GM21423 (cell line): ENCODE measurements around the gene HSPA12B.

ENCODE experiments used
- ATAC-seq: cut with Tn5 transposase; IDR thresholded peaks from one replicate; pipeline ENCODE4 v1.9.1; 2021; ENCODE audit warnings: mild to moderate bottlenecking, moderate library complexity; ENCODE audit not compliant: unreplicated experiment

HSPA12B gene

GRCh38 chr20:3704087-3704486, 28.4 kb upstream of the HSPA12B start:
- ATAC-seq: no peak

GRCh38 chr20:3705491-3705969, 27.0 kb upstream of the HSPA12B start:
- no peak for ATAC-seq

- ATAC-seq: no peak
Measured at GRCh38 chr20:3705970-3706739, 26.3 kb upstream of the HSPA12B start.

- no peak for ATAC-seq
Measured at GRCh38 chr20:3706774-3707507, 25.5 kb upstream of the HSPA12B start.

- no peak for ATAC-seq
Measured at GRCh38 chr20:3707508-3707899, 25.0 kb upstream of the HSPA12B start.

GRCh38 chr20:3710011-3710466, 22.4 kb upstream of the HSPA12B start:
- ATAC-seq: no peak

GRCh38 chr20:3710703-3711483, 21.6 kb upstream of the HSPA12B start:
- no peak for ATAC-seq

GRCh38 chr20:3711484-3711941, 21.0 kb upstream of the HSPA12B start:
- ATAC-seq: no peak

- ATAC-seq: no peak
Measured at GRCh38 chr20:3712279-3712873, 20.1 kb upstream of the HSPA12B start, which contains the start of gene SIGLEC1. Gene SIGLEC1 (minus strand): TSS chr20:3712600. CDS start chr20:3707128, 5,472 bp downstream.

GRCh38 chr20:3714092-3714491, 18.4 kb upstream of the HSPA12B start:
- no peak for ATAC-seq

- no peak for ATAC-seq
Measured at GRCh38 chr20:3716195-3716834, 16.2 kb upstream of the HSPA12B start.

GRCh38 chr20:3719046-3719445, 13.4 kb upstream of the HSPA12B start:
- ATAC-seq: no peak

- no peak for ATAC-seq
Measured at GRCh38 chr20:3720068-3720467, 12.4 kb upstream of the HSPA12B start.

GRCh38 chr20:3720626-3721025, 11.9 kb upstream of the HSPA12B start:
- no peak for ATAC-seq

- no peak for ATAC-seq
Measured at GRCh38 chr20:3721912-3722311, 10.6 kb upstream of the HSPA12B start.

GRCh38 chr20:3723284-3723683, 9.2 kb upstream of the HSPA12B start:
- no peak for ATAC-seq

GRCh38 chr20:3724356-3724755, 8.1 kb upstream of the HSPA12B start:
- ATAC-seq: no peak

- no peak for ATAC-seq
Measured at GRCh38 chr20:3727401-3728021, 5.0 kb upstream of the HSPA12B start.

- no peak for ATAC-seq
Measured at GRCh38 chr20:3728354-3728753, 4.1 kb upstream of the HSPA12B start.

GRCh38 chr20:3728876-3729275, 3.6 kb upstream of the HSPA12B start:
- ATAC-seq: no peak
